Mammary epithelial cell (primary cell): ENCODE data around the gene CD274.

Experiments
- EZH2 ChIP-seq: IDR thresholded peaks from 2 replicates; pipeline ENCODE4 v1.6.1; 2012; ENCODE audit warnings: low read length, inconsistent platforms, borderline replicate concordance
- TF ChIP-seq, protein P1 (sequence below), 2 donors: IDR thresholded peaks in 1 of 2; conservative IDR thresholded peaks in 1 of 2; 2 replicates each; pipeline ENCODE4 v1.5.1; 2011 to 2012; ENCODE audit warnings: inconsistent platforms in 2 of 2, low read length in 2 of 2, mild to moderate bottlenecking in 2 of 2, control low read depth in 1 of 2, low read depth in 1 of 2; ENCODE audit not compliant: insufficient read depth in 1 of 2; ENCODE audit errors: extremely low read depth in 1 of 2

- TF ChIP-seq, protein P1, sequence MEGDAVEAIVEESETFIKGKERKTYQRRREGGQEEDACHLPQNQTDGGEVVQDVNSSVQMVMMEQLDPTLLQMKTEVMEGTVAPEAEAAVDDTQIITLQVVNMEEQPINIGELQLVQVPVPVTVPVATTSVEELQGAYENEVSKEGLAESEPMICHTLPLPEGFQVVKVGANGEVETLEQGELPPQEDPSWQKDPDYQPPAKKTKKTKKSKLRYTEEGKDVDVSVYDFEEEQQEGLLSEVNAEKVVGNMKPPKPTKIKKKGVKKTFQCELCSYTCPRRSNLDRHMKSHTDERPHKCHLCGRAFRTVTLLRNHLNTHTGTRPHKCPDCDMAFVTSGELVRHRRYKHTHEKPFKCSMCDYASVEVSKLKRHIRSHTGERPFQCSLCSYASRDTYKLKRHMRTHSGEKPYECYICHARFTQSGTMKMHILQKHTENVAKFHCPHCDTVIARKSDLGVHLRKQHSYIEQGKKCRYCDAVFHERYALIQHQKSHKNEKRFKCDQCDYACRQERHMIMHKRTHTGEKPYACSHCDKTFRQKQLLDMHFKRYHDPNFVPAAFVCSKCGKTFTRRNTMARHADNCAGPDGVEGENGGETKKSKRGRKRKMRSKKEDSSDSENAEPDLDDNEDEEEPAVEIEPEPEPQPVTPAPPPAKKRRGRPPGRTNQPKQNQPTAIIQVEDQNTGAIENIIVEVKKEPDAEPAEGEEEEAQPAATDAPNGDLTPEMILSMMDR (conservative IDR thresholded peaks at IDR 0.05 in 1 of 2, IDR thresholded peaks at IDR 0.05 in 1 of 2; ENCODE audit: extremely low read depth in 1 of 2, insufficient read depth in 1 of 2, low read depth in 1 of 2, low read length in 2 of 2): no peak
- TF ChIP-seq EZH2: no peak
These were observed 18.5 kb downstream of the CD274 start for GRCh38 chr9:5468850-5469249.
